Epithelial cell of proximal tubule (primary cell): Measurements from ENCODE around the gene SLC41A3. TPM values are rescaled to one million over a fixed set of nuclear protein-coding genes. Genes with fewer than 3 reads are reported as not detected.

Source experiments
- DNase-seq: peaks from one replicate; pipeline ENCODE4 v3.0.0-alpha.2; 2011; ENCODE audit warnings: low read depth
- H3K4me3 ChIP-seq: 2 replicates; pipeline ENCODE4 v1.5.1; 2011; ENCODE audit warnings: low read depth, mild to moderate bottlenecking, low read length
- total RNA-seq: library from RNA; depleted of rRNA; stranded (reverse); fragments of >200 nt; gene quantifications from 2 replicates; pipeline ENCODE4 v1.2.3, GENCODE V29; 2015
- TF ChIP-seq, protein P1 (sequence below): conservative IDR thresholded peaks from 2 replicates; pipeline ENCODE4 v1.5.1; 2012; ENCODE audit warnings: low read depth, mild to moderate bottlenecking, low read length

Gene SLC41A3
- total RNA-seq, 1 donor from 2014 or later: 41.6 TPM

DNA sequence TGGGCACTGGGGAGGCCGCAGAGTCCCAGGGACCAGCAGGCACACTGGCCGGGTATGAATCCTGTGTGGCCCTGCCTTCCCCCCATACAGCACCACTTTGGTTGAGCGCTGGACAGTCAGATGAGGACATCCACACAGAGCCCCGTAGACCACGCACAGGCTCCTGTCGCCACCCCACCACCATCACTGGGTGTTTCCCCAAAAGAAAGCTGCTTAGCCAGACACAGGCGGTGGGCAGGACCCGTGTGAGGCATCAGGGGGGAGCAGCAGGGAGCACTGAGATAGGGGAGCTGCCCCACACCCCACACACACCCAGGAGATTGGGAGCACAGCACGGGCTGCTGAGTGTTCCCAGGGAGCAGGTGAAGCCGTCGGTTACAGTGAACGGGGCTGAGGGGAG, 42.4 kb upstream of the SLC41A3 start:
- TF ChIP-seq, protein P1, sequence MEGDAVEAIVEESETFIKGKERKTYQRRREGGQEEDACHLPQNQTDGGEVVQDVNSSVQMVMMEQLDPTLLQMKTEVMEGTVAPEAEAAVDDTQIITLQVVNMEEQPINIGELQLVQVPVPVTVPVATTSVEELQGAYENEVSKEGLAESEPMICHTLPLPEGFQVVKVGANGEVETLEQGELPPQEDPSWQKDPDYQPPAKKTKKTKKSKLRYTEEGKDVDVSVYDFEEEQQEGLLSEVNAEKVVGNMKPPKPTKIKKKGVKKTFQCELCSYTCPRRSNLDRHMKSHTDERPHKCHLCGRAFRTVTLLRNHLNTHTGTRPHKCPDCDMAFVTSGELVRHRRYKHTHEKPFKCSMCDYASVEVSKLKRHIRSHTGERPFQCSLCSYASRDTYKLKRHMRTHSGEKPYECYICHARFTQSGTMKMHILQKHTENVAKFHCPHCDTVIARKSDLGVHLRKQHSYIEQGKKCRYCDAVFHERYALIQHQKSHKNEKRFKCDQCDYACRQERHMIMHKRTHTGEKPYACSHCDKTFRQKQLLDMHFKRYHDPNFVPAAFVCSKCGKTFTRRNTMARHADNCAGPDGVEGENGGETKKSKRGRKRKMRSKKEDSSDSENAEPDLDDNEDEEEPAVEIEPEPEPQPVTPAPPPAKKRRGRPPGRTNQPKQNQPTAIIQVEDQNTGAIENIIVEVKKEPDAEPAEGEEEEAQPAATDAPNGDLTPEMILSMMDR: no peak
- no peak for DNase-seq
- no peak overlapping the region for H3K4me3 ChIP-seq

DNA sequence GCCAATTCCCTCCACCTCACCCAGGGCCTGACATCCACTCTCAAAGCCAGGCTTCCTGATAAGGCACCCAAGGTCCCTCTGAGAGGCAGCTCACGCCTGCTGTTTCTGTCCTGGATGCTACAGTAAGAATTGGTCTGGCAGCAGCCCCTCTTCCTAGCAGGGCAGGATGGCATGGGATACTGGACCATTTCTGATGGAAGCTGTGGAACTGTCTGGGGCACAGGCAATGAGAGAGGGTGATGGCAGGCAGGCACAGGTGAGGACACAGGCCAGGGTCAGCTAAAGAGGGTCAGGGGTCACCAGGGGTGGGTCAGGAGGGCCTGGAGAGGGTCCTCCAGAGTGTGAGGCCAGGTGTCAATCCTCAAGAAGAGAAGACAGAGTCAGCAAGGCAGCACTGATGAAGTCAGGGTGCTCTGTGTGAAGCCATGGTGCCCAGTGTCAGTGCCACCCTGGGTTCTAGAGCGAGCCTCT, 41.9 kb upstream of the SLC41A3 start:
- H3K4me3 ChIP-seq: no peak overlapping the region
- TF ChIP-seq, protein P1: no peak
- no peak for DNase-seq

DNA sequence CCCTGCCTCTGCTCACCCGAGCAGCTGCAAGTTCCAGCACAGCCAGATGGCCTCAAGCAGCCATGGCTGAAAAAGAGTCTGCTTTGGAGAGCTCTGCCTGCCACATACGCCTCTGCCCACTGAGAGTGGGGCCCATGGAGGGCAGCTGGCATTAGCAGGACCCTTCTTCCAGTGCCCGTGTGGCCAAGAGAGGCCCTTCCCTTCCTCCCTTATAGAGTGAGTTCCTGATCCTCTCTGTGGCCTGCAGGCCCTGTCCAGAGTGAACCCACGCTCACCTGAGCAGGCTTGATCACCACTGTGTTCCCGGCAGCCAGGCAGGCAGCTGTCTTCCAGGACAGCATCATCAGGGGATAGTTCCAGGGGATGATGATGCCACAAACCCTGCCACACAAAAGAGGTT, 41.4 kb upstream of the SLC41A3 start:
- TF ChIP-seq, protein P1: no peak
- DNase-seq: no peak
- H3K4me3 ChIP-seq: no peak overlapping the region

DNA sequence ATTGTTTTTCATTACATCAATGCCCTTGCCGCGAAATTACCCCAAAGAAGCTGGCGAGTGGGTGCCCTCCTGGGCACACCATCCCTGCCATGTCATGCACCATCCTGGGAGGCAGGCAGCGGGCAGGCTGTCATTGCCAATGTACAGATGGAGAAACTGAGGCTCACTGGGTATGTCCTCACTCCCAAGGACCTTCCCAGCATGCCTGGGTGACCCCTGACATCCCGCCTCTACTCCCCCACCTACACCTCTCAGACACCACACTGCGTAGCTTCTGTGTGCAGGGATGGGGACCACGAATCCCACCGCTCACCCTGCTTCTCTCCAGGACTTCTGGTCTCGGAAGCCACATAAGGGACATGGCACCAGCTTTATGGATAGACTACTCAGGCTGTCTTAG, 41.0 kb upstream of the SLC41A3 start:
- DNase-seq: no peak
- no peak overlapping the region for H3K4me3 ChIP-seq

DNA sequence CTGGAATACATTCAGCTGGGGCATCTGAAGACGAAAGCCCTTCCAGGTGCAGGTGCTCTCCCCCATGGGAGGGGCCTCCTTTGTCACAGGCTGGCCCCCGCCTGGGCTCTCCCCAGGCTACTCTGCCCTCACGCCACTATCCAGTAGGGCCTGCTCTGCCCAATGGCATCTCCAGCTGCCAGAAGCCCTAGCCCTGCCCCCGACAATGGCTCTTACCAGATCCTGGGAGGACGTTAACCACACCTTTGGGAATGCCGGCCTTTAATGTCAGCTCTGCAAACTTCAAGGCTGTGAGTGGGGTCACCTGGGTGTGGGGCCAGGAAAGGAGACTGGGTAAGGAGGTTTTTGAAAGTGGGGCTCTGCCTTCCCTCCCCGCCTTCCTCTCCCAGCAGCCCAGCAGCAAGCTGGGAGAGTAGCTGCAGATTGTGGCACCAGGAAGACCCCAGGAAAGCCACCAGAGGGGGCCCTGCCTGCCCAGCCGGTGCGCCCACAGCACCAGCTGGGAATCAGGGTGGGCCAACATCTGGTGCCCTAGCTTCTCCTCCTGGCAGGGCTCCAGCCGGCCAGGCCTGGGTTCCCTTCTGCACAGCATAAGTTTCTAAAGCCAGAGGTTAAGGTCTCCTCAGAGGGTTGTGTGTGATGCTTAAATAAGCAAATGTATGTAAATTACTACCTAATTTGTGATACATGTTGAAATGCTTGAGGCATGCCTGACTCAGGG, 40.4 kb upstream of the SLC41A3 start:
- TF ChIP-seq, protein P1: no peak
- no peak overlapping the region for H3K4me3 ChIP-seq
- DNase-seq: no peak

More for the DNA sequence above, 41.0 kb upstream of the SLC41A3 start:
- TF ChIP-seq, protein P1: no peak

DNA sequence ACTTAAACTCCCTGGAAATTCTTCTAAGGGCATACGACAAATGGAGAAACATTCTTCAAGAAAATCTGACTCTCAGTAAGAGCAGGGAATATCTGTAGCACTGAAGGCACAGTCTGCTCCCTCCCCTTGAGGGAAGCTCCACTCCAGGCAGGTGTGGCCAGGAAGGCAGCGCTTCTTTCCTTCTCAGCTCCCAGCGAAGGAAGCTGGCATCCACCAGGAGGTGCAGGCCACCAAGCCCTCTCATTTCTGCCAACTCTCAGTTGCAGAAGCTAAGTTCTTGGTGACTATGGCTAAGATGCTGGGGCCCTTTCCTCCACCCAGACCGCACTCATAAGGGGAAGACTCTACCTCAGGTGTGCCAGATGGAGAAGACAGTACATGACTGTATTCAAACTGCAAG, 37.7 kb upstream of the SLC41A3 start:
- TF ChIP-seq, protein P1: no peak
- DNase-seq: no peak
- no peak overlapping the region for H3K4me3 ChIP-seq

DNA sequence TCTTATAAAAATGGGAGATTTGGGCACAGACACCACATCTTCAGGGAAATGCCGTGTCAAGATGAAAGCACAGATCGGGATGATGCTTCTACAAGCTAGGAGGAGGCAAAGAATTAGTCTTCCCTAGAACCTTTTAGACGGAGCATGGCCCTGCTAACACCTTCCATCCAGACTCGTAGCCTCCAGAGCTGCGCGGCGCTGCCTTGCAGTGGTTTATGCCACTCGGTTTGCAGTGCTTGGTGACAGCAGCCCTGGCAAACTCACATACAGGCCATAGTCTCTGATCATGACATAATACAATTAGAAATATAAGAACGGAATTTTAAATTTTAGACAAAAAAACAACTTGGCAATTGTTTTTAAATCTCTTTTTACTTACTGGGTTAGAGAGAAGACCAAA, 37.1 kb upstream of the SLC41A3 start:
- DNase-seq: no peak
- TF ChIP-seq, protein P1: no peak
- H3K4me3 ChIP-seq: no peak overlapping the region
